ENCODE data around the gene NOTO.

DNA sequence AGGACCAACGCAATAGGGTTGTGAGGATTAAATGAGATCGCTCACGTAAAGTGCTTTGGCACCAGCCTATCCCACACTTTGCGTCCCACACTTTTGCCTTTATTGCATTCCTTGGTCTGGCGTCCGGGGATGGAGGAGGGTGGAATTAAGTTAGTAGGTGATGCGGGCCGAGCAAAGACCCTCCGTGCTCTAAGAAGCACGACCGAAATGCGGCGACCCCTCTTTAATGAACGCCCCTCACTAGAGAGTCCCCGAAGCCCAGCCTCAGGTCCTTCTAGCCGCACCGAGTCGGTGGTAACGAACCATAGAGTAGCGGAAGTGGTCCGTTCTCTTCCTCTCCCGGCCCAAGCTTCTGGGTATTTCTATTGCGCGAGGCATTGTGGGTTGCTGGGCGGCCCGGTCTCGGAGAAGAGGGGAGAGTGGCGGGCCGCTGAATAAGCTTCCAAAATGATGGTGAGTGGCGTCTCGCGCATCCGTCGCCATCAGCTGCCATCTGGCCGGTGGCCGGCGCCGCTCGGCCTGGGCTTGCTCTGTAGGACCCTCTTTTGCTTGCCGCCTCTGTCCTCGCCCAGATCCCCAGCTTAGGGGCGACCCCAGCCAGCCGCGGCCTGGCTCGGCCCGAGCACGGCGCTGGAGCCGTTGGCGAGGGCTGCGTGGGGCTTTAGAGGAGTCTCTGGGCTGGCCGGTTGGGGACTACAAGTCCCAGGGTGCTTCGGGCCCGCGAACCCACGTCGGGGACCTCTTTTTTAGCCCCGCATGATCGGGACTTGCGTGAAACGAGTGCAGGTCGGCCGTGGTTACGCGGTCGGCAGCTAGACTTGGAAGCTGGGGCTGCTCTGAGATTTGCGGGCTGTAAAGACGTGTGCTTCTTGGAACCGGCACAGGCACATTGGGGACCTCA, 31.8 kb downstream of the NOTO start, which contains the start of gene CCT7:
- TF ChIP-seq ARNT (IDR thresholded peaks at IDR 0.05) (no peak), BHLHE40 (IDR thresholded peaks at IDR 0.05; ENCODE audit: borderline replicate concordance) (no peak), ZNF384 (IDR thresholded peaks at IDR 0.05) (no peak), FOXM1 (IDR thresholded peaks at IDR 0.05; ENCODE audit: borderline replicate concordance) (no peak), NFRKB (IDR thresholded peaks at IDR 0.05) (peak; percentile 69; the same call in 1 of the 2 replicates), SP1 (IDR thresholded peaks at IDR 0.05) (no peak), TARDBP (IDR thresholded peaks at IDR 0.05) (no peak)
- TF ChIP-seq, protein P1, sequence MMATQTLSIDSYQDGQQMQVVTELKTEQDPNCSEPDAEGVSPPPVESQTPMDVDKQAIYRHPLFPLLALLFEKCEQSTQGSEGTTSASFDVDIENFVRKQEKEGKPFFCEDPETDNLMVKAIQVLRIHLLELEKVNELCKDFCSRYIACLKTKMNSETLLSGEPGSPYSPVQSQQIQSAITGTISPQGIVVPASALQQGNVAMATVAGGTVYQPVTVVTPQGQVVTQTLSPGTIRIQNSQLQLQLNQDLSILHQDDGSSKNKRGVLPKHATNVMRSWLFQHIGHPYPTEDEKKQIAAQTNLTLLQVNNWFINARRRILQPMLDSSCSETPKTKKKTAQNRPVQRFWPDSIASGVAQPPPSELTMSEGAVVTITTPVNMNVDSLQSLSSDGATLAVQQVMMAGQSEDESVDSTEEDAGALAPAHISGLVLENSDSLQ (IDR thresholded peaks at IDR 0.05) = no peak

Measured in HEK293T (cell line).